Esophagus muscularis mucosa (tissue), 4 donors: ENCODE results near the gene P2RX7.
"Not testable (repeated sequence)": the region's sequence is repeated elsewhere in the genome, so short reads cannot be mapped to it uniquely, and the experiment has no call there.

Experiments
- CTCF ChIP-seq, 3 experiments: fragments of 200-600 bp in 2 of 3; fragments of 450-650 bp in 1 of 3; sonication (generic) in 2 of 3; IDR thresholded peaks; one replicate each; pipeline ENCODE4 v1.5.1; 2017 to 2019; ENCODE audit warnings: antibody characterized with exemption in 3 of 3, mild to moderate bottlenecking in 2 of 3, moderate library complexity in 1 of 3
- EP300 ChIP-seq: sonication (generic); formaldehyde crosslinking; IDR thresholded peaks from one replicate; pipeline ENCODE4 v1.6.1; 2017; ENCODE audit warnings: antibody characterized with exemption
- POLR2A ChIP-seq: fragments of 450-650 bp; IDR thresholded peaks from one replicate; pipeline ENCODE4 v1.6.1; 2017; ENCODE audit warnings: antibody characterized with exemption, moderate library complexity, mild to moderate bottlenecking, low read depth
- POLR2AphosphoS5 ChIP-seq, 2 donors: sonication (generic); formaldehyde crosslinking; IDR thresholded peaks; one replicate each; pipeline ENCODE4 v1.6.1; 2017; ENCODE audit warnings: antibody characterized with exemption in 2 of 2

DNA sequence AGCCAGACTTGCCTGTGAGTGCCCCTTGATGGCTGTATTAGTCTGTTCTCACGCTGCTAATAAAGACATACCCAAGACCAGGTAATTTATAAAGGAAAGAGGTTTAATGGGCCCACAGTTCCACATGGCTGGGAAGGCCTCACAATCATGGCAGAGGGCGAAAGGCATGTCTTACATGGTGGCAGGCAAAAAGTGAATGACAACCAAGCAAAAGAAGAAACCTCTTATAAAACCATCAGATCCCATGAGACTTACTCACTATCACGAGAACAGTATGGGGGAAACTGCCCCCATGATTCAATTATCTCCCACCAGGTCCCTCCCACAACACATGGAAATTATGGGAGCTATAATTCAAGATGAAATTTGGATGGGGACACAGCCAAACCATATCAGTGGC is 16.6 kb downstream of the P2RX7 start:
- not testable (repeated sequence) for TF ChIP-seq POLR2A; EP300; CTCF (IDR thresholded peaks at IDR 0.05); POLR2AphosphoS5 (IDR thresholded peaks at IDR 0.05)
